ENCODE measurements around the gene CDCA8. TPM values are rescaled to one million over a fixed set of nuclear protein-coding genes. Genes with fewer than 3 reads are reported as not detected.

The CDCA8 gene
- total and polyA plus RNA-seq, 2 of the 4 experiments (the other 2 are of a cell fraction): 5.9 to 25.7 TPM

- Histone ChIP-seq H3K23ac (ENCODE audit: low read depth, low read length) (no peak overlapping the region), H3K14ac (replicated peaks; ENCODE audit: low read depth, low read length) (no peak overlapping the region), H3K79me1 (ENCODE audit: low read depth in 1 of 2, low read length in 2 of 2) (no peaks in the 10 kb centered on the region), H3K9me3 (ENCODE audit: control insufficient read depth, insufficient read depth, low read length) (no peaks in the 10 kb centered on the region), H3K4me3 (ENCODE audit: insufficient read depth, low read depth, low read length) (no peak overlapping the region), H3K9me1 (ENCODE audit: insufficient read depth, low read length) (no peaks in the 10 kb centered on the region), H2BK20ac (ENCODE audit: low read depth, low read length) (no peak overlapping the region), H3K18ac (ENCODE audit: low read depth, low read length) (no peak overlapping the region), H3K36me3 (ENCODE audit: control insufficient read depth, insufficient read depth, low read length) (no peaks in the 10 kb centered on the region), H3K4me1 (ENCODE audit: control insufficient read depth, insufficient read depth, low read length) (no peaks in the 10 kb centered on the region), H3K4ac (ENCODE audit: low read depth, low read length) (no peak overlapping the region), H3K27me3 (ENCODE audit: control insufficient read depth, insufficient read depth, low read length) (peaks cover 17% of the 10 kb centered on the region; the same call in 1 of the 2 replicates), H2BK15ac (ENCODE audit: low read depth, low read length) (no peak overlapping the region), H2AK9ac (replicated peaks; ENCODE audit: low read depth, low read length, poor library complexity) (no peak overlapping the region), H3K4me2 (ENCODE audit: low read depth, low read length) (no peak overlapping the region), H2AK5ac (ENCODE audit: low read depth, low read length) (no peak overlapping the region), H4K5ac (ENCODE audit: low read depth, low read length) (no peak overlapping the region), H4K91ac (ENCODE audit: insufficient read depth, low read depth, low read length) (no peak overlapping the region), H3K27ac (ENCODE audit: insufficient read depth, low read length) (no peak overlapping the region), H4K20me1 (ENCODE audit: insufficient read depth, low read length) (no peaks in the 10 kb centered on the region), H3K9ac (ENCODE audit: low read depth, low read length) (no peak overlapping the region), H2BK5ac (ENCODE audit: low read depth, low read length, poor library complexity, severe bottlenecking) (no peak overlapping the region), H2AFZ (replicated peaks; ENCODE audit: low read length, poor library complexity) (no peak overlapping the region), H3K56ac (ENCODE audit: extremely low read depth, insufficient read depth, low read length) (no peak overlapping the region), H4K8ac (ENCODE audit: low read depth in 2 of 2, low read length in 2 of 2) (no peak overlapping the region), H2BK120ac (ENCODE audit: low read depth, low read length) (no peak overlapping the region)
- POLR2A ChIA-PET (ENCODE audit: unreplicated experiment): no interaction called here
- BruUV-seq (replicated peaks): no TSS peak
- TF ChIP-seq MXI1 (IDR thresholded peaks at IDR 0.05; ENCODE audit: borderline replicate concordance, low read depth, low read length) (no peak), POLR2A (IDR thresholded peaks at IDR 0.05; ENCODE audit: low read depth, low read length) (no peak), USF2 (IDR thresholded peaks at IDR 0.05; ENCODE audit: low read depth, low read length) (no peak), SMC3 (IDR thresholded peaks at IDR 0.05; ENCODE audit: low read depth, low read length) (no peak), RAD21 (IDR thresholded peaks at IDR 0.05; ENCODE audit: low read length) (no peak), CTCF (conservative IDR thresholded peaks at IDR 0.05; ENCODE audit: low read depth, low read length) (no peak), FOS (IDR thresholded peaks at IDR 0.05; ENCODE audit: low read depth, low read length) (no peak), CHD1 (IDR thresholded peaks at IDR 0.05; ENCODE audit: low read depth, low read length) (no peak), NFE2L2 (IDR thresholded peaks at IDR 0.05; ENCODE audit: low read depth, low read length) (no peak), ELK1 (IDR thresholded peaks at IDR 0.05; ENCODE audit: borderline replicate concordance, low read depth, low read length) (no peak), MAFK (IDR thresholded peaks at IDR 0.05; ENCODE audit: low read depth, low read length) (no peak), MAZ (IDR thresholded peaks at IDR 0.05; ENCODE audit: borderline replicate concordance, low read depth, low read length) (no peak), RFX5 (IDR thresholded peaks at IDR 0.05; ENCODE audit: low read depth, low read length) (no peak), CEBPB (IDR thresholded peaks at IDR 0.05; ENCODE audit: low read depth, low read length) (no peak)
- in situ Hi-C loops (cut with MboI; ENCODE audit: low sequenced_read_pairs) (no loop called here), intact Hi-C loops (cut with micrococcal nuclease) (no loop called here), dilution Hi-C loops (cut with HindIII; ENCODE audit: low sequenced_read_pairs, unreplicated experiment) (no loop called here)
- CTCF ChIA-PET: no interaction called here
- ATAC-seq (ENCODE audit: low read depth) (no peak), DNase-seq (no peak)
- 0% methylated on average over 1 of the region's 5 CpGs; no CpG with 5 or more reads in 1 of the 2 experiments for WGBS, 2 experiments (ENCODE audit: extremely low coverage in 2 of 2, insufficient read length in 1 of 2)
Measured at GRCh38 chr1:37650721-37651120, 41.6 kb upstream of the CDCA8 start.

Measured in IMR-90 (cell line).